ENCODE measurements around the gene KAT2B. TPM values are rescaled to one million over a fixed set of nuclear protein-coding genes. Genes with fewer than 3 reads are reported as not detected.

The KAT2B gene
- total and polyA plus RNA-seq, 2 of the 13 experiments (the other 11 are each of a cell fraction or from before 2014, with no cell fraction given) = 0.97 to 1.7 TPM

GRCh38 chr3:20041197-20041780, 1.0 kb downstream of the KAT2B start (continued):
- TF ChIP-seq ZNF101 (CRISPR knock-in tag; IDR thresholded peaks at IDR 0.05; ENCODE audit: borderline replicate concordance, low read depth) = no peak
- no peak for TF ChIP-seq PRDM15 (CRISPR knock-in tag; IDR thresholded peaks at IDR 0.05)
- no peak for TF ChIP-seq NR2F6 (IDR thresholded peaks at IDR 0.05)
- TF ChIP-seq NR2F6 (CRISPR knock-in tag; IDR thresholded peaks at IDR 0.05) = no peak
- TF ChIP-seq, protein P1, sequence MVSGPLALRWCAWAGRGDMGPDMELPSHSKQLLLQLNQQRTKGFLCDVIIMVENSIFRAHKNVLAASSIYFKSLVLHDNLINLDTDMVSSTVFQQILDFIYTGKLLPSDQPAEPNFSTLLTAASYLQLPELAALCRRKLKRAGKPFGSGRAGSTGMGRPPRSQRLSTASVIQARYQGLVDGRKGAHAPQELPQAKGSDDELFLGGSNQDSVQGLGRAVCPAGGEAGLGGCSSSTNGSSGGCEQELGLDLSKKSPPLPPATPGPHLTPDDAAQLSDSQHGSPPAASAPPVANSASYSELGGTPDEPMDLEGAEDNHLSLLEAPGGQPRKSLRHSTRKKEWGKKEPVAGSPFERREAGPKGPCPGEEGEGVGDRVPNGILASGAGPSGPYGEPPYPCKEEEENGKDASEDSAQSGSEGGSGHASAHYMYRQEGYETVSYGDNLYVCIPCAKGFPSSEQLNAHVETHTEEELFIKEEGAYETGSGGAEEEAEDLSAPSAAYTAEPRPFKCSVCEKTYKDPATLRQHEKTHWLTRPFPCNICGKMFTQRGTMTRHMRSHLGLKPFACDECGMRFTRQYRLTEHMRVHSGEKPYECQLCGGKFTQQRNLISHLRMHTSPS (CRISPR knock-in tag; IDR thresholded peaks at IDR 0.05; ENCODE audit: low read depth) = no peak
- TF ChIP-seq PHF20 (CRISPR knock-in tag; IDR thresholded peaks at IDR 0.05) = no peak
- TF ChIP-seq SKIL (CRISPR knock-in tag; IDR thresholded peaks at IDR 0.05; ENCODE audit: borderline replicate concordance) = no peak
- no peak for TF ChIP-seq CCDC6 (CRISPR knock-in tag; IDR thresholded peaks at IDR 0.05)
- TF ChIP-seq SALL1 (CRISPR knock-in tag; IDR thresholded peaks at IDR 0.05) = 0 out of 2 replicates have a peak, but pooled peaks have one; percentile 24
- TF ChIP-seq YY1 (IDR thresholded peaks at IDR 0.05; ENCODE audit: insufficient read depth, insufficient replicate concordance, low read depth, low read length) = no peak
- no peak for TF ChIP-seq LCORL (IDR thresholded peaks at IDR 0.05)
- peak; percentile 58; the same call in 1 of the 2 replicates for TF ChIP-seq LCORL (CRISPR knock-in tag; IDR thresholded peaks at IDR 0.05)
- no peak for TF ChIP-seq ZNF589 (CRISPR knock-in tag; conservative IDR thresholded peaks at IDR 0.05)
- TF ChIP-seq RFXAP (CRISPR knock-in tag; IDR thresholded peaks at IDR 0.05; ENCODE audit: borderline replicate concordance) = no peak
- 0 out of 2 replicates have a peak, but pooled peaks have one; percentile 3 for TF ChIP-seq ZNF670 (CRISPR knock-in tag; IDR thresholded peaks at IDR 0.05; ENCODE audit: borderline replicate concordance)
- no peak for TF ChIP-seq KDM1A (CRISPR knock-in tag; IDR thresholded peaks at IDR 0.05)
